Lower lobe of right lung (tissue), 2 donors: ENCODE data around the gene MACF1. TPM values are rescaled to one million over a fixed set of nuclear protein-coding genes. Genes with fewer than 3 reads are reported as not detected.
A peak's percentile ranks its signal among the peaks of the same experiment; 100 is the strongest.
"Not testable (repeated sequence)": the region's sequence is repeated elsewhere in the genome, so short reads cannot be mapped to it uniquely, and the experiment has no call there.

ENCODE experiments used
- ATAC-seq, 2 donors: fragments of 200-7000 bp; cut with Tn5 transposase; one replicate each; pipeline ENCODE4 v1.9.1; 2020 to 2022; ENCODE audit warnings: mild to moderate bottlenecking in 2 of 2, moderate library complexity in 2 of 2
- DNase-seq: peaks from one replicate; pipeline ENCODE4 v3.0.0-alpha.2; 2020
- H3K27ac ChIP-seq: fragments of 200-600 bp; one replicate; pipeline ENCODE4 v1.8.0; 2022
- H3K27me3 ChIP-seq: fragments of 200-600 bp; one replicate; pipeline ENCODE4 v1.8.0; 2022; ENCODE audit warnings: low read depth
- H3K36me3 ChIP-seq: fragments of 200-600 bp; one replicate; pipeline ENCODE4 v1.8.0; 2022; ENCODE audit warnings: mild to moderate bottlenecking
- H3K4me1 ChIP-seq: fragments of 200-600 bp; one replicate; pipeline ENCODE4 v1.8.0; 2022
- H3K4me3 ChIP-seq: fragments of 200-600 bp; one replicate; pipeline ENCODE4 v1.8.0; 2022; ENCODE audit warnings: mild to moderate bottlenecking
- H3K9me3 ChIP-seq: fragments of 200-600 bp; one replicate; pipeline ENCODE4 v1.8.0; 2022
- intact Hi-C: fragments of 100-400 bp; cut with DNase I; formaldehyde crosslinking; loops from one replicate; pipeline ENCODE4 v1.11.0; 2022
- total RNA-seq: library from RNA; stranded (reverse); fragmentation: NEBNext Ultra II Directional; extraction: Animal tissue kit (Norgen Biotek cat#: 25700); gene quantifications from one replicate; pipeline ENCODE4 v1.2.1, GENCODE V29; 2021
- TF ChIP-seq, protein P1 (sequence below): fragments of 200-600 bp; IDR thresholded peaks from one replicate; pipeline ENCODE4 v1.8.0; 2022; ENCODE audit warnings: antibody characterized with exemption, mild to moderate bottlenecking
- donor health status: DM: no; HTN: yes; CAD: no; lungs with severe emphysema.

Gene MACF1
- total RNA-seq, 1 donor from 2014 or later: 506 TPM

DNA sequence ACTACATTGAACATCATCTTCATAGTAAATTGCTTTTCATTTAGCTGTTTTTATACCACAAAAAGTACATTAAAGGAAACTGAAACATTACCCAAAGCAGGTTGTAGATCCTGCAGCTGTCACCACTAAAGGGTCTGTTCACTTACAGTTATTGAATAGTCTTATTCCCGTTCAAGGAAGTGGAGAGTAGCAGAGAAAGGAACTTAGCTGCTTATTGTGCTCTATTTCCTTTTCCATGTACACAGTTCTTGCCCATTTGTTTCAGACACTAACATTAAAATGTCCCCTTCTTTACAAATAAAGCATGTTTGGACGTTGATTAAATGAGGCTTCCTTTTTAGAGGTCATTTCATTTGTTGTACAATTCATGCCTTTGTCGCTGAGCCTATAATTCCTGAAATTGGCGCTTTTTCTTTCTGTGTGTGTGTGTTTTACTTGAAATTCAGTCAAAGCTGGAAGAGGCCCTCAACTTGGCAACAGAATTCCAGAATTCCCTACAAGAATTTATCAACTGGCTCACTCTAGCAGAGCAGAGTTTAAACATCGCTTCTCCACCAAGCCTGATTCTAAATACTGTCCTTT lies 242.6 kb downstream of the MACF1 start:
- Histone ChIP-seq H3K27ac (no peak overlapping the region), H3K4me3 (no peak overlapping the region), H3K4me1 (no peaks in the 10 kb centered on the region), H3K27me3 (no peaks in the 10 kb centered on the region), H3K9me3 (no peaks in the 10 kb centered on the region), H3K36me3 (peaks cover 100% of the 10 kb centered on the region)
- intact Hi-C loops: no loop called here
- DNase-seq: no peak
- ATAC-seq: no peak
- TF ChIP-seq, protein P1, sequence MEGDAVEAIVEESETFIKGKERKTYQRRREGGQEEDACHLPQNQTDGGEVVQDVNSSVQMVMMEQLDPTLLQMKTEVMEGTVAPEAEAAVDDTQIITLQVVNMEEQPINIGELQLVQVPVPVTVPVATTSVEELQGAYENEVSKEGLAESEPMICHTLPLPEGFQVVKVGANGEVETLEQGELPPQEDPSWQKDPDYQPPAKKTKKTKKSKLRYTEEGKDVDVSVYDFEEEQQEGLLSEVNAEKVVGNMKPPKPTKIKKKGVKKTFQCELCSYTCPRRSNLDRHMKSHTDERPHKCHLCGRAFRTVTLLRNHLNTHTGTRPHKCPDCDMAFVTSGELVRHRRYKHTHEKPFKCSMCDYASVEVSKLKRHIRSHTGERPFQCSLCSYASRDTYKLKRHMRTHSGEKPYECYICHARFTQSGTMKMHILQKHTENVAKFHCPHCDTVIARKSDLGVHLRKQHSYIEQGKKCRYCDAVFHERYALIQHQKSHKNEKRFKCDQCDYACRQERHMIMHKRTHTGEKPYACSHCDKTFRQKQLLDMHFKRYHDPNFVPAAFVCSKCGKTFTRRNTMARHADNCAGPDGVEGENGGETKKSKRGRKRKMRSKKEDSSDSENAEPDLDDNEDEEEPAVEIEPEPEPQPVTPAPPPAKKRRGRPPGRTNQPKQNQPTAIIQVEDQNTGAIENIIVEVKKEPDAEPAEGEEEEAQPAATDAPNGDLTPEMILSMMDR: no peak

DNA sequence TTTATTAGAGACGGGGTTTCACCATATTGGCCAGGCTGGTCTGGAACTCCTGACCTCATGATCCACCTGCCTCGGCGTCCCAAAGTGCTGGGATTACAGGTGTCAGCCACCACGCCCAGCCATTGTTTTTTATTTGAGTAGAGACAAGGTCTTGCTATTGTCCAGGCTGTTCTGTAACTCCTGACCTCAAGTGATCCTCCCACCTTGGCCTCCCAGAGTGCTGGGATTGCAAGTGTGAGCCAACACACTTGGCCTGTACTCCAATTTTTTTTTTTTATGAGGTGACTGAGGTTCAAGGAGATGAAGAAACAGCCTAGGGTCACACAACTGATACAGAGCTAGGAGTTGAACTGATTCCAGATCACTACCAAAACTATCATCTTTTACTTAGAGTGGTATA lies 245.5 kb downstream of the MACF1 start:
- H3K4me3 ChIP-seq, H3K4me1 ChIP-seq, H3K27ac ChIP-seq, H3K27me3 ChIP-seq, intact Hi-C loops, ATAC-seq, DNase-seq, H3K9me3 ChIP-seq: not testable (repeated sequence)
- peaks cover 100% of the 10 kb centered on the region for H3K36me3 ChIP-seq

DNA sequence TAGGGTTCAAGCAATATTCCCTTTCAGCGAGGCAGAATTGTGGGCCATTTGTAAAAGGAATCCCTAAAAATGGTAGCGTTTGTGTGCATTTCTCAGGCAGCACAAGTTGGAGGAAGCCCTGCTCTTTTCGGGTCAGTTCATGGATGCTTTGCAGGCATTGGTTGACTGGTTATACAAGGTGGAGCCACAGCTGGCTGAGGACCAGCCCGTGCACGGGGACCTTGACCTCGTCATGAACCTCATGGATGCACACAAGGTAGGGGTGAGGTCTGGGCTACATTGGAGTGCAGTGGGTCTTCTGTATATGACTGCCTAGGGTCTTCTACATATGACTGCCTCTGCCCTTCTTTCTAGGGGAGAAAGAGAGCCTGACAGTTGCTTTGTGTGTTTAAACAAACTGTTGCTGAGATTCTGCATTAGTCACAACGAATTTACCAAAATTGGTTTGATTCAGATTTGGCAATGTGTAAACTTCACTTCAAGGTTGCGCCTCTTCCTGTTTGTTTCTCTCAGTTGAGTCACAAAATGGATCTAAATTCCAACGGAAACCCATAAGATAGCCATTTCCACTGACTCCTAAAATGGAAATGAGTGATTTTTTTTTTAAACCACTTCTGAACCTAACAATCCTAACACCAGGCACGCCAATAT lies 246.6 kb downstream of the MACF1 start:
- no peak overlapping the region for H3K27ac ChIP-seq
- ATAC-seq (no peak), DNase-seq (no peak)
- H3K4me1 ChIP-seq: no peaks in the 10 kb centered on the region
- no peaks in the 10 kb centered on the region for H3K9me3 ChIP-seq
- H3K4me3 ChIP-seq: no peak overlapping the region
- TF ChIP-seq, protein P1: no peak
- no peaks in the 10 kb centered on the region for H3K27me3 ChIP-seq
- intact Hi-C loops: no loop called here
- H3K36me3 ChIP-seq: peaks cover 100% of the 10 kb centered on the region

DNA sequence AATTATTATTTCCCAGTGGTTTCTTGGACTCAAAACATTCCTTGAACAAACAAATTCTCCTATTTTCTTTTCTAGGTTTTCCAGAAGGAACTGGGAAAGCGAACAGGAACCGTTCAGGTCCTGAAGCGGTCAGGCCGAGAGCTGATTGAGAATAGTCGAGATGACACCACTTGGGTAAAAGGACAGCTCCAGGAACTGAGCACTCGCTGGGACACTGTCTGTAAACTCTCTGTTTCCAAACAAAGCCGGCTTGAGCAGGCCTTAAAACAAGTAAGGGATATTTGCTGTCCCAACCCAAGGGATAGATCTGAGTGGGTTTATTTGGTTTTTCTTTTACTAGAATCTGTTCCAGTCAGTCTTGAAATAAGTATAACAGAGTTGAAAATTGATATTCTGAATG lies 247.6 kb downstream of the MACF1 start:
- TF ChIP-seq, protein P1: no peak
- Histone ChIP-seq H3K4me3 (no peak overlapping the region), H3K4me1 (no peaks in the 10 kb centered on the region), H3K9me3 (no peaks in the 10 kb centered on the region), H3K27ac (no peak overlapping the region), H3K27me3 (no peaks in the 10 kb centered on the region), H3K36me3 (peaks cover 100% of the 10 kb centered on the region)
- intact Hi-C loops: no loop called here
- DNase-seq (no peak), ATAC-seq (no peak)

DNA sequence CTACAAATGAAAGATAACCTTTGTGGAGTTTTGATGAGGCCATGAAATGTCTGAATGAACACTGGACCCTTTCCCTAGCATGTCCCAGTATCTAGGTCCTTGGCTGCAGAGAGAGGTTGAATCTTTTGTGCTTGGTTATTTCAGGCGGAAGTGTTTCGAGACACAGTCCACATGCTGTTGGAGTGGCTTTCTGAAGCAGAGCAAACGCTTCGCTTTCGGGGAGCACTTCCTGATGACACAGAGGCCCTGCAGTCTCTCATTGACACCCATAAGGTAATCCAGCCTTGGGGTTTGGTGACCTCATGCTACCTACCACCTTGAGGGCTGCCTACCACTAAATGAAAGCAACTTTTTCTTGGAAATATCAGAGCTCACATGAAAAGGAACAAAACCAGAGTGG lies 248.0 kb downstream of the MACF1 start:
- H3K4me1 ChIP-seq: no peaks in the 10 kb centered on the region
- H3K4me3 ChIP-seq: no peak overlapping the region
- no peak for DNase-seq
- no peak for ATAC-seq
- H3K27ac ChIP-seq: no peak overlapping the region
- H3K9me3 ChIP-seq: no peaks in the 10 kb centered on the region
- TF ChIP-seq, protein P1: no peak
- no peaks in the 10 kb centered on the region for H3K27me3 ChIP-seq
- intact Hi-C loops: no loop called here
- H3K36me3 ChIP-seq: peaks cover 100% of the 10 kb centered on the region

DNA sequence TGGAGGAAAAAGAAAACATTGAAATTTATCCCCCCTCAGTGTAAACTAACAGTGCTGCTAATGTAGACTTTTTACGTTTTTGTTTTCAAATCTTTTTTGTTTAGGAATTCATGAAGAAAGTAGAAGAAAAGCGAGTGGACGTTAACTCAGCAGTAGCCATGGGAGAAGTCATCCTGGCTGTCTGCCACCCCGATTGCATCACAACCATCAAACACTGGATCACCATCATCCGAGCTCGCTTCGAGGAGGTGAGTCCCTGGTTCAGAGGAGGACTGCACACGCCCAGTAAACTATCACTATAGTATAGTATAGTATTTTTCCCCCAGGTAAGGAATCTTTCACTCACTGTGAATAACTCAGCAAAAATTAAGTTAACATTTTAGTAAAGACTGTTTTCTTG lies 249.1 kb downstream of the MACF1 start:
- DNase-seq (peak; percentile 61), ATAC-seq (peak; percentile 34 to 55)
- Histone ChIP-seq H3K27ac (peak overlapping the region; percentile 4), H3K36me3 (peaks cover 100% of the 10 kb centered on the region), H3K4me1 (no peaks in the 10 kb centered on the region), H3K4me3 (no peak overlapping the region), H3K9me3 (no peaks in the 10 kb centered on the region), H3K27me3 (no peaks in the 10 kb centered on the region)
- TF ChIP-seq, protein P1: no peak
- intact Hi-C loops: no loop called here
